GM12892 (cell line): ENCODE results near the gene CASQ2.

Experiments
- POLR2A ChIP-seq: IDR thresholded peaks from 2 replicates; pipeline ENCODE4 v1.6.1; 2011; ENCODE audit warnings: low read depth, low read length, control low read depth
- POLR2AphosphoS5 ChIP-seq: IDR thresholded peaks from 2 replicates; pipeline ENCODE4 v1.6.1; 2011; ENCODE audit warnings: low read depth, low read length, control low read depth

- no peak for TF ChIP-seq POLR2AphosphoS5
- no peak for TF ChIP-seq POLR2A
These were observed 99.4 kb downstream of the CASQ2 start for GRCh38 chr1:115669002-115669673.
